M059J (cell line): ENCODE data around the gene PRMT5. TPM values are rescaled to one million over a fixed set of nuclear protein-coding genes. Genes with fewer than 3 reads are reported as not detected.
"Not testable (repeated sequence)": the region's sequence is repeated elsewhere in the genome, so short reads cannot be mapped to it uniquely, and the experiment has no call there.

Experiments used
- DNase-seq: peaks from one replicate; pipeline ENCODE4 v3.0.0-alpha.2; 2012; ENCODE audit warnings: low read depth
- total RNA-seq: library from RNA; depleted of rRNA; stranded (reverse); fragments of >200 nt; shearing (Covaris generic); gene quantifications from 2 replicates; pipeline ENCODE4 v1.2.3, GENCODE V29; 2014; rRNA removed

PRMT5 gene
- 67.3 and 83.3 TPM in 2 replicates for total RNA-seq

- peak; percentile 99 for DNase-seq
Observed at GRCh38 chr14:22929104-22929960, at the start of gene PRMT5. TSS of gene PRMT5 (minus strand) at chr14:22929376. CDS start at chr14:22929361, 15 bp downstream.

GRCh38 chr14:22978487-22978837 lies 49.3 kb upstream of the PRMT5 start:
- no peak for DNase-seq

- peak; percentile 93 for DNase-seq
Observed at GRCh38 chr14:22977684-22978486, 48.7 kb upstream of the PRMT5 start.

GRCh38 chr14:22977434-22977683 lies 48.2 kb upstream of the PRMT5 start:
- no peak for DNase-seq

GRCh38 chr14:22976620-22977433 lies 47.7 kb upstream of the PRMT5 start:
- DNase-seq: peak; percentile 47

- peak; percentile 62 for DNase-seq
Observed at GRCh38 chr14:22974530-22975313, 45.5 kb upstream of the PRMT5 start.

- peak; percentile 76 for DNase-seq
Observed at GRCh38 chr14:22973217-22974032, 44.2 kb upstream of the PRMT5 start.

- no peak for DNase-seq
Observed at GRCh38 chr14:22972313-22972930, 43.2 kb upstream of the PRMT5 start.

GRCh38 chr14:22971152-22971551 lies 42.0 kb upstream of the PRMT5 start:
- DNase-seq: no peak

- DNase-seq: no peak
Observed at GRCh38 chr14:22966783-22967269, 37.6 kb upstream of the PRMT5 start.

GRCh38 chr14:22965916-22966782 lies 37.0 kb upstream of the PRMT5 start:
- DNase-seq: not testable (repeated sequence)

GRCh38 chr14:22962061-22962676 lies 33.0 kb upstream of the PRMT5 start:
- no peak for DNase-seq

GRCh38 chr14:22955702-22956569 lies 26.8 kb upstream of the PRMT5 start:
- no peak for DNase-seq

GRCh38 chr14:22952418-22952817 lies 23.2 kb upstream of the PRMT5 start:
- DNase-seq: no peak

GRCh38 chr14:22951795-22952194 lies 22.6 kb upstream of the PRMT5 start:
- not testable (repeated sequence) for DNase-seq

- DNase-seq: no peak
Observed at GRCh38 chr14:22945642-22946041, 16.5 kb upstream of the PRMT5 start.

GRCh38 chr14:22939684-22940083 lies 10.5 kb upstream of the PRMT5 start:
- DNase-seq: peak; percentile 78
